IMR-90 (cell line): ENCODE results near the gene RNF181. TPM values are rescaled to one million over a fixed set of nuclear protein-coding genes. Genes with fewer than 3 reads are reported as not detected.

Experiments
- ATAC-seq: fragments of 200-7000 bp; cut with Tn5 transposase; 2 replicates; pipeline ENCODE4 v1.9.1; 2020; ENCODE audit warnings: low read depth, mild to moderate bottlenecking, moderate library complexity
- BruUV-seq: library from RNA; stranded (reverse); fragments of 400-500 nt; replicated peaks from 2 replicates; lab custom pipeline; 2021; lab: Mats Ljungman, UMichigan
- CTCF ChIA-PET: fragments of 300-600 bp; formaldehyde crosslinking; extraction: SDS; loops from one replicate; lab custom pipeline; 2021; ENCODE audit warnings: antibody characterized with exemption; lab: Yijun Ruan, JAX
- POLR2A ChIA-PET: fragments of 300-600 bp; sonication (Branson Sonifier 250); formaldehyde crosslinking; loops from one replicate; lab custom pipeline; 2022; ENCODE audit warnings: antibody characterized with exemption; ENCODE audit not compliant: unreplicated experiment; lab: Charles Lee
- DNase-seq: peaks from one replicate; pipeline ENCODE4 v3.0.0; 2013
- H2AFZ ChIP-seq: replicated peaks from 2 replicates; pipeline ENCODE3; 2013; ENCODE audit warnings: low read length, mild to moderate bottlenecking; ENCODE audit not compliant: poor library complexity
- H2AK5ac ChIP-seq: 2 replicates; pipeline ENCODE4 v1.6.1; 2013; ENCODE audit warnings: low read depth, low read length, inconsistent platforms
- H2AK9ac ChIP-seq: replicated peaks from 2 replicates; pipeline ENCODE3; 2013; ENCODE audit warnings: mild to moderate bottlenecking, low read depth, low read length, moderate library complexity; ENCODE audit not compliant: poor library complexity
- H2BK120ac ChIP-seq: 2 replicates; pipeline ENCODE4 v1.6.1; 2013; ENCODE audit warnings: low read depth, low read length, inconsistent platforms
- H2BK15ac ChIP-seq: 3 replicates; pipeline ENCODE4 v1.6.1; 2013; ENCODE audit warnings: low read depth, low read length, inconsistent platforms
- H2BK20ac ChIP-seq: 2 replicates; pipeline ENCODE4 v1.6.1; 2013; ENCODE audit warnings: low read depth, mild to moderate bottlenecking, inconsistent platforms, low read length, moderate library complexity
- H2BK5ac ChIP-seq: 2 replicates; pipeline ENCODE4 v1.6.1; 2013; ENCODE audit warnings: mild to moderate bottlenecking, low read depth, low read length, inconsistent platforms; ENCODE audit not compliant: poor library complexity, severe bottlenecking
- H3K14ac ChIP-seq: replicated peaks from 2 replicates; pipeline ENCODE4 v1.6.1; 2013; ENCODE audit warnings: low read depth, low read length, inconsistent platforms
- H3K18ac ChIP-seq: 2 replicates; pipeline ENCODE4 v1.6.1; 2013; ENCODE audit warnings: low read depth, low read length, control low read depth
- H3K23ac ChIP-seq: 2 replicates; pipeline ENCODE4 v1.6.1; 2013; ENCODE audit warnings: low read depth, low read length, inconsistent platforms
- H3K27ac ChIP-seq: 2 replicates; pipeline ENCODE4 v1.5.1; 2013; ENCODE audit warnings: mild to moderate bottlenecking, control low read depth, low read length; ENCODE audit not compliant: insufficient read depth
- H3K27me3 ChIP-seq: 2 replicates; pipeline ENCODE4 v1.6.1; 2013; ENCODE audit warnings: low read length; ENCODE audit not compliant: control insufficient read depth, insufficient read depth
- H3K36me3 ChIP-seq: 2 replicates; pipeline ENCODE4 v1.6.1; 2013; ENCODE audit warnings: low read length, mixed read lengths; ENCODE audit not compliant: control insufficient read depth, insufficient read depth
- H3K4ac ChIP-seq: 2 replicates; pipeline ENCODE4 v1.6.1; 2013; ENCODE audit warnings: low read depth, low read length, inconsistent platforms
- H3K4me1 ChIP-seq: 2 replicates; pipeline ENCODE4 v1.6.1; 2013; ENCODE audit warnings: low read length, mixed read lengths; ENCODE audit not compliant: control insufficient read depth, insufficient read depth
- H3K4me2 ChIP-seq: 2 replicates; pipeline ENCODE4 v1.6.1; 2013; ENCODE audit warnings: low read depth, mild to moderate bottlenecking, control low read depth, low read length, moderate library complexity
- H3K4me3 ChIP-seq: 2 replicates; pipeline ENCODE4 v1.5.1; 2013; ENCODE audit warnings: low read depth, mild to moderate bottlenecking, control low read depth, low read length, moderate library complexity; ENCODE audit not compliant: insufficient read depth
- H3K56ac ChIP-seq: 2 replicates; pipeline ENCODE4 v1.6.1; 2013; ENCODE audit warnings: low read length, inconsistent platforms; ENCODE audit not compliant: insufficient read depth; ENCODE audit errors: extremely low read depth
- H3K79me1 ChIP-seq, 2 experiments: 2 replicates each; pipeline ENCODE4 v1.6.1; 2013; ENCODE audit warnings: low read length in 2 of 2, inconsistent platforms in 1 of 2, low read depth in 1 of 2
- H3K9ac ChIP-seq: 2 replicates; pipeline ENCODE4 v1.6.1; 2013; ENCODE audit warnings: low read depth, low read length, control low read depth
- H3K9me1 ChIP-seq: 2 replicates; pipeline ENCODE4 v1.6.1; 2013; ENCODE audit warnings: low read length, inconsistent platforms; ENCODE audit not compliant: insufficient read depth
- H3K9me3 ChIP-seq: 2 replicates; pipeline ENCODE4 v1.6.1; 2013; ENCODE audit warnings: low read length; ENCODE audit not compliant: control insufficient read depth, insufficient read depth
- H4K20me1 ChIP-seq: 2 replicates; pipeline ENCODE4 v1.6.1; 2013; ENCODE audit warnings: low read length, inconsistent platforms; ENCODE audit not compliant: insufficient read depth
- H4K5ac ChIP-seq: 2 replicates; pipeline ENCODE4 v1.6.1; 2013; ENCODE audit warnings: mild to moderate bottlenecking, low read depth, low read length, control low read depth
- H4K8ac ChIP-seq, 2 experiments: 2 replicates each; pipeline ENCODE4 v1.6.1; 2013; ENCODE audit warnings: low read depth in 2 of 2, low read length in 2 of 2, control low read depth in 1 of 2, inconsistent platforms in 1 of 2
- H4K91ac ChIP-seq: 2 replicates; pipeline ENCODE4 v1.6.1; 2013; ENCODE audit warnings: low read depth, low read length, inconsistent platforms; ENCODE audit not compliant: insufficient read depth
- BHLHE40 ChIP-seq: fragments of 150-350 bp; IDR thresholded peaks from 2 replicates; pipeline ENCODE4 v1.6.1; 2016; ENCODE audit warnings: mild to moderate bottlenecking, low read depth, low read length
- CEBPB ChIP-seq: IDR thresholded peaks from 2 replicates; pipeline ENCODE4 v1.6.1; 2012; ENCODE audit warnings: low read depth, low read length, improper control_type of control experiment
- CHD1 ChIP-seq: IDR thresholded peaks from 2 replicates; pipeline ENCODE4 v1.6.1; 2012; ENCODE audit warnings: low read depth, low read length, improper control_type of control experiment
- MAFK ChIP-seq: IDR thresholded peaks from 2 replicates; pipeline ENCODE4 v1.6.1; 2012; ENCODE audit warnings: low read depth, low read length, improper control_type of control experiment
- MAZ ChIP-seq: IDR thresholded peaks from 2 replicates; pipeline ENCODE4 v1.6.1; 2012; ENCODE audit warnings: low read depth, mild to moderate bottlenecking, low read length, improper control_type of control experiment, moderate library complexity, borderline replicate concordance
- POLR2A ChIP-seq: IDR thresholded peaks from 2 replicates; pipeline ENCODE4 v1.6.1; 2012; ENCODE audit warnings: mild to moderate bottlenecking, low read depth, low read length
- RCOR1 ChIP-seq: IDR thresholded peaks from 2 replicates; pipeline ENCODE4 v1.6.1; 2012; ENCODE audit warnings: mild to moderate bottlenecking, low read length, improper control_type of control experiment; ENCODE audit not compliant: insufficient replicate concordance
- RFX5 ChIP-seq: IDR thresholded peaks from 2 replicates; pipeline ENCODE4 v1.8.0; 2012; ENCODE audit warnings: low read depth, mild to moderate bottlenecking, low read length, moderate library complexity
- SMC3 ChIP-seq: fragments of 150-350 bp; IDR thresholded peaks from 2 replicates; pipeline ENCODE4 v1.6.1; 2016; ENCODE audit warnings: low read depth, mild to moderate bottlenecking, antibody characterized with exemption, low read length, moderate library complexity
- WGBS, 2 experiments: methylation state at CpG; one replicate each; pipeline versions ENCODE4 v1.1.5 to v1.1.7; 2013; ENCODE audit warnings: missing lambda C conversion rate in 2 of 2; ENCODE audit not compliant: insufficient read length in 1 of 2; ENCODE audit errors: extremely low coverage in 2 of 2; 5-methylcytosine and 5-hydroxymethylcytosine counted together
- dilution Hi-C: fragments of 300-500 bp; cut with HindIII; formaldehyde crosslinking; loops from one replicate; pipeline ENCODE4 v1.14.3; 2018; ENCODE audit warnings: low sequenced_read_pairs; ENCODE audit not compliant: unreplicated experiment
- in situ Hi-C: fragments of 300-500 bp; cut with MboI; formaldehyde crosslinking; loops from 3 replicates; pipeline ENCODE4 v1.14.3; 2019; ENCODE audit warnings: low sequenced_read_pairs, inconsistent platforms, mixed read lengths
- intact Hi-C: fragments of 100-400 bp; cut with micrococcal nuclease; formaldehyde crosslinking; loops from 2 replicates; pipeline ENCODE4 v1.10.0; 2022
- polyA plus RNA-seq, 3 experiments: library from polyadenylated mRNA; depleted of rRNA; stranded (reverse); fragments of >200 nt; gene quantifications; 2 replicates each; pipeline ENCODE4 v1.2.3, GENCODE V29; 2012; ENCODE audit warnings: low replicate concordance in 1 of 3
- total RNA-seq: library from RNA; depleted of rRNA; stranded (reverse); fragments of >200 nt; gene quantifications from 2 replicates; pipeline ENCODE4 v1.2.3, GENCODE V29; 2012
- TF ChIP-seq, protein P1 (sequence below): conservative IDR thresholded peaks from 2 replicates; pipeline ENCODE4 v1.5.1; 2012; ENCODE audit warnings: mild to moderate bottlenecking, low read depth, low read length, improper control_type of control experiment
- TF ChIP-seq, protein P2 (sequence below): fragments of 150-350 bp; IDR thresholded peaks from 2 replicates; pipeline ENCODE4 v1.6.1; 2016; ENCODE audit warnings: low read depth, mild to moderate bottlenecking, low read length, moderate library complexity, borderline replicate concordance
- TF ChIP-seq, protein P3 (sequence below): fragments of 150-350 bp; IDR thresholded peaks from 2 replicates; pipeline ENCODE4 v1.6.1; 2017; ENCODE audit warnings: mild to moderate bottlenecking, antibody characterized with exemption, low read length, low read depth

Gene RNF181
- total and polyA plus RNA-seq, 2 of the 4 experiments (the other 2 are of a cell fraction): 438 to 498 TPM

DNA sequence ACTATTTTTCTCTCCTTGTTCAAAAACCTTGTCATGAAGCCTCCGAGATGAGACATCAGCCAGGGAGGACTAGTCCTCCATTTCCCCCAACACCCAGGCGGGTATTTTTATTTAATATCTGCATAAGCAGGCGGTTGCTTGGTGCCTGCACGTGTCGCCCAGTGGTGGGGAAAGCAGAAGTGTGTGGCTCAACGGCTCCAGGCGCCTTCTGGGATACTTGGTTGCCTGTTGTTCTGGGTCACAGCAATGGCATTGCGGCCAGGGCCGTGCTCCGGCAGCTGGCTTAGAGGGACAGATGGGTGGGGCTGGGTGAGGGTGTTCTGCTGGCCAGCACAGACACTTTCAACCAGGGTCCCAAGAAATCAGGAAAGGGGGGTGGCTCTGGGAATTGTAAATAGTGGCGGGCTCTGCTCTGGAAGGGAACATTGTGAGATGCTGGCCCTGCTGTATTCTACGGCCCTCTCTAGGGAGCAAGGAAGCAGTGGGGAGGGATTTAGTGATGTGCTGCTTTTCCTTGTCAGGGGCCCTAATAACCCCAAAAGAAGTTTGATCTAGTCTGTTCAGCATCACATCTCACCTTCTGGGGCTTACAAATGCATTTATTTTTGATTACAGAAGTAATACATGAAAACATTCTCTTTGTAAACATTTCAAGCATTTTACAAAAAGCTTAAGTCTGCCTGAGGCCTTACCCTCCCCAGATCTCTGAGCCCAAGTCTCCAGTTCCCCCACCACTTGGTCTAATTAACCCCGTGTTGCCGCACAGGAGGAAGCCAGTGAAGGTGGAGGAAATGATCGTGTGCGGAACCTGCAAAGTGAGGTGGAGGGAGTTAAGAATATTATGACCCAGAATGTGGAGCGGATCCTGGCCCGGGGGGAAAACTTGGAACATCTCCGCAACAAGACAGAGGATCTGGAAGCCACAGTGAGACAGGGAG, 17.0 kb upstream of the RNF181 start:
- Histone ChIP-seq H3K4ac (peak overlapping the region; percentile 47), H2BK5ac (no peak overlapping the region), H4K5ac (peak overlapping the region; percentile 26; the same call in 1 of the 2 replicates), H3K14ac (peak overlapping the region; percentile 28; the same call in 1 of the 2 replicates), H3K4me2 (no peak overlapping the region), H3K4me3 (no peak overlapping the region), H3K23ac (no peak overlapping the region), H3K56ac (no peak overlapping the region), H3K27me3 (no peaks in the 10 kb centered on the region), H2AFZ (peak overlapping the region; percentile 17), H2BK20ac (peak overlapping the region; percentile 52; the same call in 1 of the 2 replicates), H2AK9ac (peak overlapping the region; percentile 10), H3K9me3 (no peaks in the 10 kb centered on the region), H3K18ac (peak overlapping the region; percentile 16; the same call in 1 of the 2 replicates), H3K36me3 (no peaks in the 10 kb centered on the region), H4K20me1 (no peaks in the 10 kb centered on the region), H3K27ac (peak overlapping the region; percentile 68; the same call in 1 of the 2 replicates), H4K91ac (peak overlapping the region; percentile 57), H3K9ac (peak overlapping the region; percentile 13; the same call in 1 of the 2 replicates), H2AK5ac (no peak overlapping the region), H4K8ac (peak overlapping the region; percentile 65 to 66; a peak in 3 of 4 replicates), H3K79me1 (no peaks in the 10 kb centered on the region), H3K4me1 (peaks cover 17% of the 10 kb centered on the region; the same call in 1 of the 2 replicates), H3K9me1 (peaks cover 3% of the 10 kb centered on the region; the same call in 1 of the 2 replicates), H2BK15ac (peak overlapping the region; percentile 61; the same call in 1 of the 3 replicates), H2BK120ac (peak overlapping the region; percentile 71)
- ATAC-seq (peak; percentile 59), DNase-seq (no peak)
- ChIA-PET POLR2A (no interaction called here), CTCF (interaction anchor here (0.5 to 1.1 kb wide), 4 partner anchors 12 to 391 kb away, joined by 3 to 4 read pairs (median 3); no protein-coding TSS in a partner anchor)
- in situ Hi-C loops (no loop called here), dilution Hi-C loops (no loop called here), intact Hi-C loops (no loop called here)
- WGBS, 2 experiments: 83% methylated on average over 5 of the region's 19 CpGs; no CpG with 5 or more reads in 1 of the 2 experiments
- no TSS peak for BruUV-seq
- TF ChIP-seq SMC3: no peak
- no peak for TF ChIP-seq RFX5
- TF ChIP-seq, protein P1, sequence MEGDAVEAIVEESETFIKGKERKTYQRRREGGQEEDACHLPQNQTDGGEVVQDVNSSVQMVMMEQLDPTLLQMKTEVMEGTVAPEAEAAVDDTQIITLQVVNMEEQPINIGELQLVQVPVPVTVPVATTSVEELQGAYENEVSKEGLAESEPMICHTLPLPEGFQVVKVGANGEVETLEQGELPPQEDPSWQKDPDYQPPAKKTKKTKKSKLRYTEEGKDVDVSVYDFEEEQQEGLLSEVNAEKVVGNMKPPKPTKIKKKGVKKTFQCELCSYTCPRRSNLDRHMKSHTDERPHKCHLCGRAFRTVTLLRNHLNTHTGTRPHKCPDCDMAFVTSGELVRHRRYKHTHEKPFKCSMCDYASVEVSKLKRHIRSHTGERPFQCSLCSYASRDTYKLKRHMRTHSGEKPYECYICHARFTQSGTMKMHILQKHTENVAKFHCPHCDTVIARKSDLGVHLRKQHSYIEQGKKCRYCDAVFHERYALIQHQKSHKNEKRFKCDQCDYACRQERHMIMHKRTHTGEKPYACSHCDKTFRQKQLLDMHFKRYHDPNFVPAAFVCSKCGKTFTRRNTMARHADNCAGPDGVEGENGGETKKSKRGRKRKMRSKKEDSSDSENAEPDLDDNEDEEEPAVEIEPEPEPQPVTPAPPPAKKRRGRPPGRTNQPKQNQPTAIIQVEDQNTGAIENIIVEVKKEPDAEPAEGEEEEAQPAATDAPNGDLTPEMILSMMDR: no peak
- TF ChIP-seq MAFK: no peak
- TF ChIP-seq BHLHE40: no peak
- TF ChIP-seq CHD1: no peak
- no peak for TF ChIP-seq CEBPB
- TF ChIP-seq, protein P2, sequence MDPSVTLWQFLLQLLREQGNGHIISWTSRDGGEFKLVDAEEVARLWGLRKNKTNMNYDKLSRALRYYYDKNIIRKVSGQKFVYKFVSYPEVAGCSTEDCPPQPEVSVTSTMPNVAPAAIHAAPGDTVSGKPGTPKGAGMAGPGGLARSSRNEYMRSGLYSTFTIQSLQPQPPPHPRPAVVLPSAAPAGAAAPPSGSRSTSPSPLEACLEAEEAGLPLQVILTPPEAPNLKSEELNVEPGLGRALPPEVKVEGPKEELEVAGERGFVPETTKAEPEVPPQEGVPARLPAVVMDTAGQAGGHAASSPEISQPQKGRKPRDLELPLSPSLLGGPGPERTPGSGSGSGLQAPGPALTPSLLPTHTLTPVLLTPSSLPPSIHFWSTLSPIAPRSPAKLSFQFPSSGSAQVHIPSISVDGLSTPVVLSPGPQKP: no peak
- no peak for TF ChIP-seq MAZ
- TF ChIP-seq POLR2A: no peak
- no peak for TF ChIP-seq RCOR1
- TF ChIP-seq, protein P3, sequence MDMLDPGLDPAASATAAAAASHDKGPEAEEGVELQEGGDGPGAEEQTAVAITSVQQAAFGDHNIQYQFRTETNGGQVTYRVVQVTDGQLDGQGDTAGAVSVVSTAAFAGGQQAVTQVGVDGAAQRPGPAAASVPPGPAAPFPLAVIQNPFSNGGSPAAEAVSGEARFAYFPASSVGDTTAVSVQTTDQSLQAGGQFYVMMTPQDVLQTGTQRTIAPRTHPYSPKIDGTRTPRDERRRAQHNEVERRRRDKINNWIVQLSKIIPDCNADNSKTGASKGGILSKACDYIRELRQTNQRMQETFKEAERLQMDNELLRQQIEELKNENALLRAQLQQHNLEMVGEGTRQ: no peak
